IMR-90 (cell line): Measurements from ENCODE around the gene RAD51. TPM values are rescaled to one million over a fixed set of nuclear protein-coding genes. Genes with fewer than 3 reads are reported as not detected.

Source experiments
- ATAC-seq: fragments of 200-7000 bp; cut with Tn5 transposase; 2 replicates; pipeline ENCODE4 v1.9.1; 2020; ENCODE audit warnings: low read depth, mild to moderate bottlenecking, moderate library complexity
- BruUV-seq: library from RNA; stranded (reverse); fragments of 400-500 nt; replicated peaks from 2 replicates; lab custom pipeline; 2021; lab: Mats Ljungman, UMichigan
- CTCF ChIA-PET: fragments of 300-600 bp; formaldehyde crosslinking; extraction: SDS; loops from one replicate; lab custom pipeline; 2021; ENCODE audit warnings: antibody characterized with exemption; lab: Yijun Ruan, JAX
- POLR2A ChIA-PET: fragments of 300-600 bp; sonication (Branson Sonifier 250); formaldehyde crosslinking; loops from one replicate; lab custom pipeline; 2022; ENCODE audit warnings: antibody characterized with exemption; ENCODE audit not compliant: unreplicated experiment; lab: Charles Lee
- DNase-seq: peaks from one replicate; pipeline ENCODE4 v3.0.0; 2013
- H2AFZ ChIP-seq: replicated peaks from 2 replicates; pipeline ENCODE3; 2013; ENCODE audit warnings: low read length, mild to moderate bottlenecking; ENCODE audit not compliant: poor library complexity
- H2AK5ac ChIP-seq: 2 replicates; pipeline ENCODE4 v1.6.1; 2013; ENCODE audit warnings: low read depth, low read length, inconsistent platforms
- H2AK9ac ChIP-seq: replicated peaks from 2 replicates; pipeline ENCODE3; 2013; ENCODE audit warnings: mild to moderate bottlenecking, low read depth, low read length, moderate library complexity; ENCODE audit not compliant: poor library complexity
- H2BK120ac ChIP-seq: 2 replicates; pipeline ENCODE4 v1.6.1; 2013; ENCODE audit warnings: low read depth, low read length, inconsistent platforms
- H2BK15ac ChIP-seq: 3 replicates; pipeline ENCODE4 v1.6.1; 2013; ENCODE audit warnings: low read depth, low read length, inconsistent platforms
- H2BK20ac ChIP-seq: 2 replicates; pipeline ENCODE4 v1.6.1; 2013; ENCODE audit warnings: low read depth, mild to moderate bottlenecking, inconsistent platforms, low read length, moderate library complexity
- H2BK5ac ChIP-seq: 2 replicates; pipeline ENCODE4 v1.6.1; 2013; ENCODE audit warnings: mild to moderate bottlenecking, low read depth, low read length, inconsistent platforms; ENCODE audit not compliant: poor library complexity, severe bottlenecking
- H3K14ac ChIP-seq: replicated peaks from 2 replicates; pipeline ENCODE4 v1.6.1; 2013; ENCODE audit warnings: low read depth, low read length, inconsistent platforms
- H3K18ac ChIP-seq: 2 replicates; pipeline ENCODE4 v1.6.1; 2013; ENCODE audit warnings: low read depth, low read length, control low read depth
- H3K23ac ChIP-seq: 2 replicates; pipeline ENCODE4 v1.6.1; 2013; ENCODE audit warnings: low read depth, low read length, inconsistent platforms
- H3K27ac ChIP-seq: 2 replicates; pipeline ENCODE4 v1.5.1; 2013; ENCODE audit warnings: mild to moderate bottlenecking, control low read depth, low read length; ENCODE audit not compliant: insufficient read depth
- H3K27me3 ChIP-seq: 2 replicates; pipeline ENCODE4 v1.6.1; 2013; ENCODE audit warnings: low read length; ENCODE audit not compliant: control insufficient read depth, insufficient read depth
- H3K36me3 ChIP-seq: 2 replicates; pipeline ENCODE4 v1.6.1; 2013; ENCODE audit warnings: low read length, mixed read lengths; ENCODE audit not compliant: control insufficient read depth, insufficient read depth
- H3K4ac ChIP-seq: 2 replicates; pipeline ENCODE4 v1.6.1; 2013; ENCODE audit warnings: low read depth, low read length, inconsistent platforms
- H3K4me1 ChIP-seq: 2 replicates; pipeline ENCODE4 v1.6.1; 2013; ENCODE audit warnings: low read length, mixed read lengths; ENCODE audit not compliant: control insufficient read depth, insufficient read depth
- H3K4me2 ChIP-seq: 2 replicates; pipeline ENCODE4 v1.6.1; 2013; ENCODE audit warnings: low read depth, mild to moderate bottlenecking, control low read depth, low read length, moderate library complexity
- H3K4me3 ChIP-seq: 2 replicates; pipeline ENCODE4 v1.5.1; 2013; ENCODE audit warnings: low read depth, mild to moderate bottlenecking, control low read depth, low read length, moderate library complexity; ENCODE audit not compliant: insufficient read depth
- H3K56ac ChIP-seq: 2 replicates; pipeline ENCODE4 v1.6.1; 2013; ENCODE audit warnings: low read length, inconsistent platforms; ENCODE audit not compliant: insufficient read depth; ENCODE audit errors: extremely low read depth
- H3K79me1 ChIP-seq, 2 experiments: 2 replicates each; pipeline ENCODE4 v1.6.1; 2013; ENCODE audit warnings: low read length in 2 of 2, inconsistent platforms in 1 of 2, low read depth in 1 of 2
- H3K9ac ChIP-seq: 2 replicates; pipeline ENCODE4 v1.6.1; 2013; ENCODE audit warnings: low read depth, low read length, control low read depth
- H3K9me1 ChIP-seq: 2 replicates; pipeline ENCODE4 v1.6.1; 2013; ENCODE audit warnings: low read length, inconsistent platforms; ENCODE audit not compliant: insufficient read depth
- H3K9me3 ChIP-seq: 2 replicates; pipeline ENCODE4 v1.6.1; 2013; ENCODE audit warnings: low read length; ENCODE audit not compliant: control insufficient read depth, insufficient read depth
- H4K20me1 ChIP-seq: 2 replicates; pipeline ENCODE4 v1.6.1; 2013; ENCODE audit warnings: low read length, inconsistent platforms; ENCODE audit not compliant: insufficient read depth
- H4K5ac ChIP-seq: 2 replicates; pipeline ENCODE4 v1.6.1; 2013; ENCODE audit warnings: mild to moderate bottlenecking, low read depth, low read length, control low read depth
- H4K8ac ChIP-seq, 2 experiments: 2 replicates each; pipeline ENCODE4 v1.6.1; 2013; ENCODE audit warnings: low read depth in 2 of 2, low read length in 2 of 2, control low read depth in 1 of 2, inconsistent platforms in 1 of 2
- H4K91ac ChIP-seq: 2 replicates; pipeline ENCODE4 v1.6.1; 2013; ENCODE audit warnings: low read depth, low read length, inconsistent platforms; ENCODE audit not compliant: insufficient read depth
- BHLHE40 ChIP-seq: fragments of 150-350 bp; IDR thresholded peaks from 2 replicates; pipeline ENCODE4 v1.6.1; 2016; ENCODE audit warnings: mild to moderate bottlenecking, low read depth, low read length
- MAZ ChIP-seq: IDR thresholded peaks from 2 replicates; pipeline ENCODE4 v1.6.1; 2012; ENCODE audit warnings: low read depth, mild to moderate bottlenecking, low read length, improper control_type of control experiment, moderate library complexity, borderline replicate concordance
- RFX5 ChIP-seq: IDR thresholded peaks from 2 replicates; pipeline ENCODE4 v1.8.0; 2012; ENCODE audit warnings: low read depth, mild to moderate bottlenecking, low read length, moderate library complexity
- WGBS, 2 experiments: methylation state at CpG; one replicate each; pipeline versions ENCODE4 v1.1.5 to v1.1.7; 2013; ENCODE audit warnings: missing lambda C conversion rate in 2 of 2; ENCODE audit not compliant: insufficient read length in 1 of 2; ENCODE audit errors: extremely low coverage in 2 of 2; 5-methylcytosine and 5-hydroxymethylcytosine counted together
- dilution Hi-C: fragments of 300-500 bp; cut with HindIII; formaldehyde crosslinking; loops from one replicate; pipeline ENCODE4 v1.14.3; 2018; ENCODE audit warnings: low sequenced_read_pairs; ENCODE audit not compliant: unreplicated experiment
- in situ Hi-C: fragments of 300-500 bp; cut with MboI; formaldehyde crosslinking; loops from 3 replicates; pipeline ENCODE4 v1.14.3; 2019; ENCODE audit warnings: low sequenced_read_pairs, inconsistent platforms, mixed read lengths
- intact Hi-C: fragments of 100-400 bp; cut with micrococcal nuclease; formaldehyde crosslinking; loops from 2 replicates; pipeline ENCODE4 v1.10.0; 2022
- polyA plus RNA-seq, 3 experiments: library from polyadenylated mRNA; depleted of rRNA; stranded (reverse); fragments of >200 nt; gene quantifications; 2 replicates each; pipeline ENCODE4 v1.2.3, GENCODE V29; 2012; ENCODE audit warnings: low replicate concordance in 1 of 3
- total RNA-seq: library from RNA; depleted of rRNA; stranded (reverse); fragments of >200 nt; gene quantifications from 2 replicates; pipeline ENCODE4 v1.2.3, GENCODE V29; 2012
- TF ChIP-seq, protein P1 (sequence below): conservative IDR thresholded peaks from 2 replicates; pipeline ENCODE4 v1.5.1; 2012; ENCODE audit warnings: mild to moderate bottlenecking, low read depth, low read length, improper control_type of control experiment
- TF ChIP-seq, protein P2 (sequence below): fragments of 150-350 bp; IDR thresholded peaks from 2 replicates; pipeline ENCODE4 v1.6.1; 2016; ENCODE audit warnings: low read depth, mild to moderate bottlenecking, low read length, moderate library complexity, borderline replicate concordance

RAD51 gene
- total and polyA plus RNA-seq, 2 of the 4 experiments (the other 2 are of a cell fraction), result 6.8 to 8.4 TPM

DNA sequence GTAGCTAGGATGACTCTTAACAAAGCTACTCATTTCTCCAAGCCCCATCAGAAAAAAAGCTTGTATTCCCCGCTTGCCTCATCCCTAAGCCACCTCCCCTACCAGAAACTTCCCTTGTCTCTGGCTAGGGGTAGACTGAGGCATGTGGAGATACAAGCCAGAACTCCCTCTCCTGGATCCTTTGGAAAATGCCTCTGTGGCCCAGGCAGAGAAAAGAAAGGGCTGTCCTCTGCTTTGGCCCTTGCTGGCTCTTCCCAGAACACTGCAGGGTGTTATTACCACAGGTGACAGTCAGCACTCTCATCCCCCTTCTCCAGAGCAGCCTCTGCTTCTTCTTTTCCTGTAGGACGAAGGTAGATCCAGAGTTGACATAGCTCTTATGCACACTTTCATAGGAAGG is 44.9 kb downstream of the RAD51 start:
- H2AK5ac ChIP-seq, result no peak overlapping the region
- TF ChIP-seq, protein P1, sequence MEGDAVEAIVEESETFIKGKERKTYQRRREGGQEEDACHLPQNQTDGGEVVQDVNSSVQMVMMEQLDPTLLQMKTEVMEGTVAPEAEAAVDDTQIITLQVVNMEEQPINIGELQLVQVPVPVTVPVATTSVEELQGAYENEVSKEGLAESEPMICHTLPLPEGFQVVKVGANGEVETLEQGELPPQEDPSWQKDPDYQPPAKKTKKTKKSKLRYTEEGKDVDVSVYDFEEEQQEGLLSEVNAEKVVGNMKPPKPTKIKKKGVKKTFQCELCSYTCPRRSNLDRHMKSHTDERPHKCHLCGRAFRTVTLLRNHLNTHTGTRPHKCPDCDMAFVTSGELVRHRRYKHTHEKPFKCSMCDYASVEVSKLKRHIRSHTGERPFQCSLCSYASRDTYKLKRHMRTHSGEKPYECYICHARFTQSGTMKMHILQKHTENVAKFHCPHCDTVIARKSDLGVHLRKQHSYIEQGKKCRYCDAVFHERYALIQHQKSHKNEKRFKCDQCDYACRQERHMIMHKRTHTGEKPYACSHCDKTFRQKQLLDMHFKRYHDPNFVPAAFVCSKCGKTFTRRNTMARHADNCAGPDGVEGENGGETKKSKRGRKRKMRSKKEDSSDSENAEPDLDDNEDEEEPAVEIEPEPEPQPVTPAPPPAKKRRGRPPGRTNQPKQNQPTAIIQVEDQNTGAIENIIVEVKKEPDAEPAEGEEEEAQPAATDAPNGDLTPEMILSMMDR, result 0 out of 2 replicates have a peak, but pooled peaks have one; percentile 3
- no peak for TF ChIP-seq BHLHE40
- no peak for TF ChIP-seq RFX5
- TF ChIP-seq, protein P2, sequence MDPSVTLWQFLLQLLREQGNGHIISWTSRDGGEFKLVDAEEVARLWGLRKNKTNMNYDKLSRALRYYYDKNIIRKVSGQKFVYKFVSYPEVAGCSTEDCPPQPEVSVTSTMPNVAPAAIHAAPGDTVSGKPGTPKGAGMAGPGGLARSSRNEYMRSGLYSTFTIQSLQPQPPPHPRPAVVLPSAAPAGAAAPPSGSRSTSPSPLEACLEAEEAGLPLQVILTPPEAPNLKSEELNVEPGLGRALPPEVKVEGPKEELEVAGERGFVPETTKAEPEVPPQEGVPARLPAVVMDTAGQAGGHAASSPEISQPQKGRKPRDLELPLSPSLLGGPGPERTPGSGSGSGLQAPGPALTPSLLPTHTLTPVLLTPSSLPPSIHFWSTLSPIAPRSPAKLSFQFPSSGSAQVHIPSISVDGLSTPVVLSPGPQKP, result no peak
- no peak for TF ChIP-seq MAZ
- no TSS peak for BruUV-seq
- H3K4me1 ChIP-seq, result peaks cover 3% of the 10 kb centered on the region; the same call in 1 of the 2 replicates
- no peak overlapping the region for H2BK15ac ChIP-seq
- dilution Hi-C loops (no loop called here), in situ Hi-C loops (no loop called here), intact Hi-C loops (no loop called here)
- peaks cover 4% of the 10 kb centered on the region; the same call in 1 of the 2 replicates for H4K20me1 ChIP-seq
- no peak overlapping the region for H3K14ac ChIP-seq
- H4K5ac ChIP-seq, result no peak overlapping the region
- POLR2A ChIA-PET, result no interaction called here
- no peak overlapping the region for H2BK20ac ChIP-seq
- no CpG with 5 or more reads among the region's 2 CpGs for WGBS, 2 experiments
- H3K9me3 ChIP-seq, result no peaks in the 10 kb centered on the region
- no peak overlapping the region for H3K23ac ChIP-seq
- H3K9ac ChIP-seq, result no peak overlapping the region
- no peak overlapping the region for H2AFZ ChIP-seq
- no peaks in the 10 kb centered on the region for H3K27me3 ChIP-seq
- H3K4ac ChIP-seq, result no peak overlapping the region
- H3K79me1 ChIP-seq, result peaks cover 4 to 14% of the 10 kb centered on the region in 2 experiments
- H3K56ac ChIP-seq, result no peak overlapping the region
- no peak for DNase-seq
- no peak overlapping the region for H3K27ac ChIP-seq
- CTCF ChIA-PET, result no interaction called here
- H2BK5ac ChIP-seq, result no peak overlapping the region
- H3K36me3 ChIP-seq, result peaks cover 30% of the 10 kb centered on the region
- H2BK120ac ChIP-seq, result no peak overlapping the region
- H4K91ac ChIP-seq, result no peak overlapping the region
- no peak overlapping the region for H3K4me3 ChIP-seq
- H4K8ac ChIP-seq, result no peak overlapping the region
- H3K4me2 ChIP-seq, result no peak overlapping the region
- no peaks in the 10 kb centered on the region for H3K9me1 ChIP-seq
- ATAC-seq, result no peak
- H2AK9ac ChIP-seq, result no peak overlapping the region
- no peak overlapping the region for H3K18ac ChIP-seq
